Panc1 (cell line): ENCODE data around the gene RABGAP1L. TPM values are rescaled to one million over a fixed set of nuclear protein-coding genes. Genes with fewer than 3 reads are reported as not detected.

Source experiments
- ATAC-seq: fragments of 200-7000 bp; cut with Tn5 transposase; 2 replicates; pipeline ENCODE4 v1.9.1; 2020; ENCODE audit warnings: mild to moderate bottlenecking, moderate library complexity
- BruUV-seq: library from RNA; stranded (reverse); fragments of 400-500 nt; replicated peaks from 2 replicates; lab custom pipeline; 2021; lab: Mats Ljungman, UMichigan
- CTCF ChIA-PET: fragments of 300-600 bp; sonication (Branson Sonifier 250); formaldehyde crosslinking; loops from one replicate; lab custom pipeline; 2022; ENCODE audit warnings: antibody characterized with exemption; lab: Charles Lee
- POLR2A ChIA-PET: fragments of 300-600 bp; sonication (Branson Sonifier 250); formaldehyde crosslinking; loops from one replicate; lab custom pipeline; 2022; ENCODE audit warnings: antibody characterized with exemption; lab: Charles Lee
- DNase-seq: peaks from one replicate; pipeline ENCODE4 v3.0.0-alpha.2; 2010; ENCODE audit warnings: low read depth, low spot score
- H3K27ac ChIP-seq: 2 replicates; pipeline ENCODE4 v1.5.1; 2011; ENCODE audit warnings: mild to moderate bottlenecking, low read length, inconsistent platforms
- H3K27me3 ChIP-seq: fragments of 200-500 bp; sonication (Bioruptor generic); 2 replicates; pipeline ENCODE4 v1.6.0; 2014; ENCODE audit warnings: low read length, inconsistent platforms; ENCODE audit not compliant: control insufficient read depth, insufficient read depth
- H3K36me3 ChIP-seq: fragments of 200-500 bp; sonication (Bioruptor generic); 2 replicates; pipeline ENCODE4 v1.5.1; 2014; ENCODE audit warnings: inconsistent platforms, mild to moderate bottlenecking, low read length, moderate library complexity; ENCODE audit not compliant: control insufficient read depth, insufficient read depth
- H3K4me1 ChIP-seq: 2 replicates; pipeline ENCODE4 v1.5.1; 2011; ENCODE audit warnings: inconsistent platforms, mild to moderate bottlenecking, low read length, moderate library complexity; ENCODE audit not compliant: control insufficient read depth, insufficient read depth
- H3K4me3 ChIP-seq, 2 experiments: 2 replicates each; pipeline ENCODE4 v1.5.1; 2011 to 2012; ENCODE audit warnings: low read depth in 2 of 2, low read length in 2 of 2, mild to moderate bottlenecking in 2 of 2, inconsistent platforms in 1 of 2, moderate library complexity in 1 of 2
- H3K9me3 ChIP-seq: fragments of 200-500 bp; sonication (Bioruptor generic); 2 replicates; pipeline ENCODE4 v1.5.1; 2014; ENCODE audit warnings: low read depth, mild to moderate bottlenecking, inconsistent platforms, low read length, moderate library complexity; ENCODE audit not compliant: control insufficient read depth, insufficient read depth
- CTCF ChIP-seq: fragments of 450-650 bp; IDR thresholded peaks from 2 replicates; pipeline ENCODE4 v1.5.1; 2017; ENCODE audit warnings: mild to moderate bottlenecking
- POLR2AphosphoS5 ChIP-seq: IDR thresholded peaks from 2 replicates; pipeline ENCODE4 v1.6.1; 2012; ENCODE audit warnings: mild to moderate bottlenecking, low read depth, low read length, moderate library complexity
- REST ChIP-seq, 2 experiments: IDR thresholded peaks; 2 replicates each; pipeline ENCODE4 v1.6.1; 2011 to 2012; ENCODE audit warnings: low read depth in 2 of 2, control low read depth in 1 of 2, low read length in 1 of 2, mild to moderate bottlenecking in 1 of 2, moderate library complexity in 1 of 2; ENCODE audit not compliant: insufficient read depth in 1 of 2
- SIN3A ChIP-seq: IDR thresholded peaks from 2 replicates; pipeline ENCODE4 v1.6.1; 2012; ENCODE audit warnings: low read depth, mild to moderate bottlenecking, low read length, moderate library complexity, borderline replicate concordance; ENCODE audit not compliant: insufficient read depth
- TCF7L2 ChIP-seq: IDR thresholded peaks from 2 replicates; pipeline ENCODE4 v1.6.1; 2011; ENCODE audit warnings: mild to moderate bottlenecking, low read depth, low read length, inconsistent platforms
- in situ Hi-C: cut with HindIII; loops from 2 replicates; pipeline ENCODE4 v1.10.0; 2016; ENCODE audit warnings: low sequenced_read_pairs, low pct_unique_long_range_greater_than_20kb
- intact Hi-C: fragments of 100-400 bp; cut with micrococcal nuclease; formaldehyde crosslinking; loops from one replicate; pipeline ENCODE4 v1.10.0; 2022; ENCODE audit not compliant: unreplicated experiment
- total RNA-seq: library from RNA; stranded (reverse); gene quantifications from one replicate; pipeline ENCODE4 v1.2.1, GENCODE V29; 2021; ENCODE audit not compliant: unreplicated experiment

RABGAP1L gene
- total RNA-seq, 1 experiment from 2014 or later: 37.0 TPM

- H3K36me3 ChIP-seq: no peaks in the 10 kb centered on the region
- intact Hi-C loops: no loop called here
- TF ChIP-seq TCF7L2 (no peak), POLR2AphosphoS5 (no peak), SIN3A (no peak), CTCF (no peak), REST (IDR thresholded peaks at IDR 0.05; ENCODE audit: insufficient read depth in 1 of 2, low read depth in 2 of 2, low read length in 1 of 2) (no peak)
- ATAC-seq: no peak
- H3K27me3 ChIP-seq: no peaks in the 10 kb centered on the region
- H3K9me3 ChIP-seq: no peaks in the 10 kb centered on the region
- H3K27ac ChIP-seq: no peak overlapping the region
- no TSS peak for BruUV-seq
- H3K4me1 ChIP-seq: no peaks in the 10 kb centered on the region
- in situ Hi-C loops: no loop called here
- CTCF ChIA-PET: no interaction called here
- no peak overlapping the region for H3K4me3 ChIP-seq
- DNase-seq: no peak
- POLR2A ChIA-PET: no interaction called here
These were observed 607.4 kb downstream of the RABGAP1L start for GRCh38 chr1:174766727-174767126.

- no peaks in the 10 kb centered on the region for H3K27me3 ChIP-seq
- H3K27ac ChIP-seq: no peak overlapping the region
- H3K4me1 ChIP-seq: no peaks in the 10 kb centered on the region
- H3K36me3 ChIP-seq: no peaks in the 10 kb centered on the region
- CTCF ChIA-PET: no interaction called here
- intact Hi-C loops: no loop called here
- DNase-seq (no peak), ATAC-seq (no peak)
- POLR2A ChIA-PET: no interaction called here
- H3K9me3 ChIP-seq: no peaks in the 10 kb centered on the region
- no TSS peak for BruUV-seq
- no peak overlapping the region for H3K4me3 ChIP-seq
- in situ Hi-C loops: no loop called here
- TF ChIP-seq SIN3A (no peak), TCF7L2 (no peak), REST (IDR thresholded peaks at IDR 0.05; ENCODE audit: insufficient read depth in 1 of 2, low read depth in 2 of 2, low read length in 1 of 2) (no peak), POLR2AphosphoS5 (no peak), CTCF (no peak)
These were observed 609.2 kb downstream of the RABGAP1L start for GRCh38 chr1:174768516-174768915.
